GM19043 (cell line): Measurements from ENCODE around the gene MEIS1.

Experiments used
- ATAC-seq: cut with Tn5 transposase; IDR thresholded peaks from one replicate; pipeline ENCODE4 v1.9.1; 2021; ENCODE audit warnings: low read depth; ENCODE audit not compliant: unreplicated experiment

MEIS1 gene

GRCh38 chr2:66498289-66498975 lies 63.5 kb downstream of the MEIS1 start:
- no peak for ATAC-seq

DNA sequence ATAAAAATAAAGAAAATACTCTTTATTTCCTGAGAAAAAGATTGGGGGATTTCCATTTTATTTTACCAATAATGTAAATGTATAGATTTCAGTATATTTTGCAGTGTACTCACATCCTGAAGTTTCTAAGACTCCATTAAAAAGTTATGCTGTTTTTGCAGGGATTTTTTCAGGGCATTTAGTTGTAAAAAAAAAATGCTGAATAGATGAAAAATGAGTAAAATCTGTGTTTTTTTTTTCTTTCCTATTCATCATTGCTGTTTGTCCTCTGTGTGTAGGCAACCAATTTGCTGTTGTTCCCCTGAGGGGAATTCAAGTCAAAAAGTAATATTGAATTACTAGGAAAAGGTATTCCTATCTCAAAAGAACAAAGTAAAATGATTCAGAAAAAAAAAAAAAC lies 66.3 kb downstream of the MEIS1 start:
- ATAC-seq, result no peak

DNA sequence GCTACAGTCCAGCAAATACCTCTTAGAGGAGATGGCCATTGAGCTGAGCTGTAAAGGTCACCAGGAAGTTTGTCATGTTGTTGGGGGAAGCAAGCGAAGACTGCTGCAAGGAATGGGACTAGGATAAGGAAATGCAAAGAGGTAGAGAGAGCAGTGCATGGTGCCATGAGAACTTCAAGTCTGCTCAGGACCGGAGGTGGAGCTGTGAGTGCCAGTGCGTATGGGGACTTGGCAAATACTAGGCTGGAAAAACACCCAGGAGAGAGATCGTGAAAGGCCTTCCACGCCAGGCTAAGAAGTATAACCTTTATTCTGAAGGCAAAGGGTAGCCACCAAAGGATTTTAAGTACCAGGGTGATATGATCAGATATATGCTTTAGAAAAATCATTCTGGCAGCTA lies 71.3 kb downstream of the MEIS1 start:
- ATAC-seq, result no peak

DNA sequence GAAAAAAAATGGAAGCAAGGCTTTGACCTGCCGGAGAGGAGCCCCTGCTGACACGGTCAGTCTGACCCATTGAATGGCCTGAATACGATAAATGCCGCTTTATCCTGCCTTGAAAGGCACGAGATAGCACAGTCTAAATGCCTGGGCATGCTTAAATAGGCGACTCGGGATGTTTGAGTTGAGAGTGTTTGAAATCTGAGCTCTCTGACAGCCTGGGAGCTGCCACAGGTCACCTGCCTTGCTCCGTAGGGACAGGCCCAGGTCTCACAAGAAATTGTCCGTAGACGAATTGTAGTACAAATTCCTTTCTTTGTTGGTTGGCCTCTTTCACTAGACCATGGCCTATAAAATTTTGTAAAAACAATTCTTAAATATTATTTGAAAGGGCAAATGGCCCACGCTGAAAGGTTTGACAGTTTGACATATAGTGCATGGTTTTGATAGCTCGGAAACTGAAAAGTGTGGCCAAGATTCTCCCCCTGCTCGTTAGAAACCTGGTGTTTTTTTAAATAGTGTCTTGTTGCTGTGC lies 72.8 kb downstream of the MEIS1 start:
- ATAC-seq, result no peak

DNA sequence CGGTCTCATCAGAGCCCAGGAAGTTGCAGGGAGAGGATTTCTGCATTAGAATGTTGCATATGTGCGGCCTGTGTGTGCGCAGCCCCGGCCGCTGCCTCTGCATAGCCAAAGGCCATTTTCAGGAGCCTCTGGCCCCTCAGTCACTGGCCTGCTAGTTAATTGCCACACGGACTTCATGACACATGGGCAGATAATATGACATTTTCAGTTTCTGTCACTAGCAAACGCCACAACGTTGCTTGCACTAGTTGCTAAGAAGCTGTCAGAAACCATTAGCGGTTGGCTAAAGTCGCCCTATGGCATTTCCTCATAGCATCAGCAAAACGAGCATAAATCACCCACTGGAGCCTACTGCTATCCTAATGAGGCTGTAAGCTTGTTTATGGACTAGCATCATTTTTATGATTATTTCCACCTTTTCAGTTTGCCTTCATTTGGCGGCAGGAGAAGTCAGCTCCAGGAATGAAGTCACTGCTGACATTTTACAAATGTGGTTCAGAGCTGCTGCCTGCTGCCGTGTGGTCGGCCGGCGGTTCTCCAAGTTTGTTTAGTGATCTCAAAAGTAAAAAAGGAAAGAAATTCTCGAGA lies 73.7 kb downstream of the MEIS1 start:
- ATAC-seq, result no peak

- ATAC-seq, result no peak
Observed at GRCh38 chr2:66509326-66509811, 74.4 kb downstream of the MEIS1 start.

DNA sequence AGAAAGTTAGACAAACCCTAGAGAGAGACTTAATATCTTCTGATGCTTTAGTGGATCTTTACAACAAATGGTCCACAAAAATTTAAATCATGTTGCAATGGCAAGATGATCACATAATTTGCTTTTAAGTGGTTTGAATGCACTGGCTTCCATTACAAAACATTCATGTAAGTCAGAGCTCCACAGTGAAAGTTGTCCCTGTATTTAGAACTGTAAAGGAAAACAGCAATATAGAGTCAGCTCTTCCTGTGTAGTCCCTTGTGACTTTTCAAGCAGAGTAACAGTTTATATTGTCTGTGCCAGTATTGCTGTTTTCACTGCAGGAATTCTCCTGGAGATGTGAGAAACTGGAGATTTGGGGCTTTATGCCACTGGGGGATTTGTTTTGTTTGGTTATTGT lies 77.7 kb downstream of the MEIS1 start:
- no peak for ATAC-seq

- no peak for ATAC-seq
Observed at GRCh38 chr2:66515743-66516142, 80.8 kb downstream of the MEIS1 start.

GRCh38 chr2:66516499-66516898 lies 81.6 kb downstream of the MEIS1 start:
- no peak for ATAC-seq

DNA sequence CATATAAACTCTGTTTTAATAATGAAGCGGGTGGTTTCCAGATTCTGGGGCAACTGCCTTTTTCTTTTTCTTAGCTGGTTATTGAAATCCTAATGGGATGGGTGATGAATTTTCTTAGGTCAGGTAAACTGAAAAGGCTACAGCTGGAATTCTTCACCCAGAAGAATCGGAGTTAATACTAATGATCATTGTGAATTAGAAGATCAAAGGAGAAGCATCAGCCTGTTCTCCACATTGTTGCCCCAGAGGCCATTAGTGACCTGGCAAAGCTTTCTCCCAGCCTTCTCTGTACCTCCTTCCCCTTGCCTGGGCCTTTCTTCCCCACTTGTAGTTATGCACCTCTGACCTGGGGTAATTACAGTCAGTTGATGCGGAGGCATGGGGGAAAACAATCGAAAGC lies 82.8 kb downstream of the MEIS1 start:
- ATAC-seq, result no peak

- ATAC-seq, result no peak
Observed at GRCh38 chr2:66519264-66519843, 84.4 kb downstream of the MEIS1 start.

DNA sequence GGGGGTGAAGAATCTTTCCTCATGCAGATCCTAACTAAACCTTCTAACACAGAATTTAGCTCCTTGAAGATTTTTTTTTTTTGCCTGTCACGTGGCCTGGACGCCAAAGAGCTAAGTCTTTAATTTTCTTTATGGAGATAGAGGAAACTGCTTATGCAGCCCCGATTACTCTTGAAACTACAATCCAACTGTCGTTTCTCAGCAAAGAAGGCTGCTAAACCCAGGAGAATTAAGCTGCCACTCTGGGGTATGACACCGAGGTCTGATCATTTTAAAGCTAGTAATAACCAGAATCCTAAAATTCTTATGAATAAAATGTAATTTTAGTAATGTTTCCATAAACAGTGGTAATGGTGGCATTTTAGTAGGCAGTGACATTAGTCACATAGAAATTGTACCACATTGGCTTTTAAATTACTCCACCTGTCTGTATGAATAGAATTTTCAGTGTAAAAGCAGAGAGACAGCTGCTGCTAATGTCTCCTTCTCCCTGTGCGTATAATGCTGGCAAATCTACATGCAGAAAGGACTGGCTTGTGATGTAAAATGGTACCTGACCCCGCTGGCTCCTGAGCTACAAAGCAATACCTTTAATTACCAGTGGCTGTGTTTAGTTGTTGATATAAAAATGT lies 86.5 kb downstream of the MEIS1 start:
- no peak for ATAC-seq

GRCh38 chr2:66522611-66523376 lies 87.9 kb downstream of the MEIS1 start:
- no peak for ATAC-seq

- ATAC-seq, result no peak
Observed at GRCh38 chr2:66523377-66523969, 88.5 kb downstream of the MEIS1 start.

GRCh38 chr2:66523990-66524389 lies 89.1 kb downstream of the MEIS1 start:
- no peak for ATAC-seq

- no peak for ATAC-seq
Observed at GRCh38 chr2:66525606-66526005, 90.7 kb downstream of the MEIS1 start.

GRCh38 chr2:66526180-66526579 lies 91.3 kb downstream of the MEIS1 start:
- ATAC-seq, result no peak

DNA sequence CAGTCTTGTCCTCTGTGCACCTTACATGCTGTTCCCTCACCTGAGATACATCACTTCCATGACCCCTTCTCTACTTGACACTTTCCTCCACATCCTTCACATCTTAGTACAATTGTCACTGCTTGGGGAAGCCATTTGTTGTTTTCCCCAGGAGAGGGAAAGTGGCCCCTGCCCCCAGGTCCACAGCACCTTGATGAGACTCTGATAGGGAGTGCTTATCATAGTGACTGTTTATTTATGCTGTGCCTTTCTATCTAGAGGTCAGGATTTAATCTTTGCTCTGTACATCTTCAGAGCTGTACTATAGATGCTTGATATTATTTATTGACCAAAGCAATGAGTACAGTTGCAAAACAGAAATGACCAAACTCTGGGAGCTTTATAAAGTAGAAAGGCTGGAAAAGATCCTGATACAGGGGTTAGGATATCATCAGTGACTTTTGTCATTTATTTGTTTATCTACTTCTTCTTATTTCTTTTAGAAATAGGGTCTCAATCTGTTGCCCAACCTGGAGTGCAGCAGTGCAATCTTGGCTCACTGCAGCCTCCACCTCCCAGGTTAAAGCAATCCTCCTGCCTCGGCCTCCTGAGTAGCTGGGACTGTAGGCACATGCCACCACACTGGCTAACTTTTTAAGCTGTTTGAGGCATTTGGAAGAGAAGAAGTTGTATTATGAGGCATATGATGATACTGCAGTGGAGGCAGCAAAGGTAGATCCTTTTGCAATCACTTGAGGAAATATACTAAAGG lies 94.2 kb downstream of the MEIS1 start:
- ATAC-seq, result no peak

GRCh38 chr2:66530651-66531050 lies 95.7 kb downstream of the MEIS1 start:
- no peak for ATAC-seq

GRCh38 chr2:66531155-66531554 lies 96.2 kb downstream of the MEIS1 start:
- no peak for ATAC-seq
